GM21825 (cell line): Measurements from ENCODE around the gene ENDOG.
"Not testable (repeated sequence)": the region's sequence is repeated elsewhere in the genome, so short reads cannot be mapped to it uniquely, and the experiment has no call there.

Experiments
- ATAC-seq: cut with Tn5 transposase; IDR thresholded peaks from one replicate; pipeline ENCODE4 v1.9.1; 2021; ENCODE audit warnings: mild to moderate bottlenecking, moderate library complexity; ENCODE audit not compliant: unreplicated experiment

ENDOG gene

GRCh38 chr9:128860937-128861336 is 42.6 kb downstream of the ENDOG start:
- no peak for ATAC-seq

- no peak for ATAC-seq
Observed at GRCh38 chr9:128861501-128861900, 43.2 kb downstream of the ENDOG start.

GRCh38 chr9:128862401-128862851 is 44.1 kb downstream of the ENDOG start:
- ATAC-seq: no peak

GRCh38 chr9:128863647-128864046 is 45.3 kb downstream of the ENDOG start:
- no peak for ATAC-seq

- ATAC-seq: no peak
Observed at GRCh38 chr9:128870128-128870940, 52.0 kb downstream of the ENDOG start.

- ATAC-seq: not testable (repeated sequence)
Observed at GRCh38 chr9:128870941-128871265, 52.6 kb downstream of the ENDOG start.
